Stomach (tissue), 4 donors: ENCODE data around the gene MRPS18A.
A peak's percentile ranks its signal among the peaks of the same experiment; 100 is the strongest.

Experiments used
- POLR2A ChIP-seq, 4 donors: fragments of 450-650 bp; IDR thresholded peaks; one replicate each; pipeline ENCODE4 v1.6.1; 2016; ENCODE audit warnings: antibody characterized with exemption in 4 of 4, control low read depth in 2 of 4, mild to moderate bottlenecking in 1 of 4, moderate library complexity in 1 of 4
- TF ChIP-seq, protein P1 (sequence below), 7 experiments: fragments of 450-650 bp in 4 of 7; fragments of 200-600 bp in 3 of 7; sonication (generic) in 3 of 7; IDR thresholded peaks; one replicate each; pipeline ENCODE4 v1.5.1; 2016 to 2019; ENCODE audit warnings: antibody characterized with exemption in 7 of 7, control low read depth in 2 of 7, mild to moderate bottlenecking in 1 of 7

DNA sequence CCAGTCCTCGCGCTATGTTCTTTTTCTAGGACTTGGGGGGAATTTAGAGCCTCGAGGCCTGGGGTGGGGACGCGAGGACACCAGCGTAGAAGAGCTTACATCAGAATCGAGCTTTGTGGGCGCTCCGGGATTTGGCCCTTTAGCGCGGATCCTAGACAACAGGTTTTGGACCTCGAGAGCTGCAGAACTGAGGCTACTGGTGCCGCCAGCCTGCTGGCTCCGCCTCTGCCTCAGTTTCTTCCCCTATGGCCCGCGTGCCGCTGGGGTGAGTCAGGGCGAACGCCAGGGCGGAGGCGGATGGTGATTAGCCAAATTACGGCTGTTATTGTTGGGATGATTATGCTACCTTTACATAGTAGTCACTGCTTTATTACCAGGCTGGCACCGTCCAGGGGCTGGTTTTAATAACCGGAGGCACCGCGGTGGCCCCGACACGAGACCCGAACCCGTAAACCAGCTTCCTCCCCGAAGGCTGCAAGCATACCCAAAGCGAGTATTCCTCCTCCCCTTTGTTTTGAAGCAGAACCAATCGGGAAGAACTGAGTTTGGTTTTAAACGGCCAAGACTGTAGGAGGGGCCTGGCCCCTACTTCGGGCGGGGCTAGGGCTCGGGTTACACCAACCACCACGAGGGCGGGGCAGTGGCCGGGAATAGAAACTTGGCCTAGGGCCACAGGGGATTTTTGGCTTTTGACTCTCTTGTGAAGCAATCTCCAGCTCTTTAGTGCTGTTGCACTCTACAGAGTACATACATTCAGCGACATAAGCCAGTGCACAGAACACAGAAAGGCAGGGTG is 57.9 kb downstream of the MRPS18A start:
- TF ChIP-seq, protein P1, sequence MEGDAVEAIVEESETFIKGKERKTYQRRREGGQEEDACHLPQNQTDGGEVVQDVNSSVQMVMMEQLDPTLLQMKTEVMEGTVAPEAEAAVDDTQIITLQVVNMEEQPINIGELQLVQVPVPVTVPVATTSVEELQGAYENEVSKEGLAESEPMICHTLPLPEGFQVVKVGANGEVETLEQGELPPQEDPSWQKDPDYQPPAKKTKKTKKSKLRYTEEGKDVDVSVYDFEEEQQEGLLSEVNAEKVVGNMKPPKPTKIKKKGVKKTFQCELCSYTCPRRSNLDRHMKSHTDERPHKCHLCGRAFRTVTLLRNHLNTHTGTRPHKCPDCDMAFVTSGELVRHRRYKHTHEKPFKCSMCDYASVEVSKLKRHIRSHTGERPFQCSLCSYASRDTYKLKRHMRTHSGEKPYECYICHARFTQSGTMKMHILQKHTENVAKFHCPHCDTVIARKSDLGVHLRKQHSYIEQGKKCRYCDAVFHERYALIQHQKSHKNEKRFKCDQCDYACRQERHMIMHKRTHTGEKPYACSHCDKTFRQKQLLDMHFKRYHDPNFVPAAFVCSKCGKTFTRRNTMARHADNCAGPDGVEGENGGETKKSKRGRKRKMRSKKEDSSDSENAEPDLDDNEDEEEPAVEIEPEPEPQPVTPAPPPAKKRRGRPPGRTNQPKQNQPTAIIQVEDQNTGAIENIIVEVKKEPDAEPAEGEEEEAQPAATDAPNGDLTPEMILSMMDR (IDR thresholded peaks at IDR 0.05), result no peak
- peak in 1 of 4 donors; percentile 49 for TF ChIP-seq POLR2A (IDR thresholded peaks at IDR 0.05)
